HG03175 (cell line): ENCODE measurements around the gene ARHGAP15.
A peak's percentile ranks its signal among the peaks of the same experiment; 100 is the strongest.

Experiments
- ATAC-seq: cut with Tn5 transposase; IDR thresholded peaks from one replicate; pipeline ENCODE4 v1.9.1; 2021; ENCODE audit warnings: mild to moderate bottlenecking, moderate library complexity; ENCODE audit not compliant: unreplicated experiment

Gene ARHGAP15

GRCh38 chr2:143560724-143561123, 431.5 kb downstream of the ARHGAP15 start:
- no peak for ATAC-seq

GRCh38 chr2:143564419-143564818, 435.2 kb downstream of the ARHGAP15 start:
- ATAC-seq, result peak; percentile 98

DNA sequence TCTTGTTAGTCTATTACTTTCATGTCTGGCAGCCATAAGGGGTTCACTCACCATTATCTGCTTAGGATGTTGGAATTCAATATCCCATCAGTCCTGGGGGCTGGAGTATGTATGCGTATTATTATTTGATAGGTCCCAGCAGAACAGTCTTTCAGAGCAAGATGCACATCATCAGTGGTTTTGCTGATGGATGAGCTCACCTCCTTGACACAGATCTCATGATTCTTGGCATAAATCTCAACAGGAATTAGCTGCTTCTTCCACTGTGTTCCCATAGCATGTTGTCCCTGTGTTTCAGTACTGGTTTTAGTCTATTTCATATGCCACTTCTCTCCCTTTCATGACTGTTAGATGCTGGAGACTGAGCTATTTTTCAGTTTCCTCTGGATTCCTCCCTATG, 442.5 kb downstream of the ARHGAP15 start:
- ATAC-seq, result no peak

DNA sequence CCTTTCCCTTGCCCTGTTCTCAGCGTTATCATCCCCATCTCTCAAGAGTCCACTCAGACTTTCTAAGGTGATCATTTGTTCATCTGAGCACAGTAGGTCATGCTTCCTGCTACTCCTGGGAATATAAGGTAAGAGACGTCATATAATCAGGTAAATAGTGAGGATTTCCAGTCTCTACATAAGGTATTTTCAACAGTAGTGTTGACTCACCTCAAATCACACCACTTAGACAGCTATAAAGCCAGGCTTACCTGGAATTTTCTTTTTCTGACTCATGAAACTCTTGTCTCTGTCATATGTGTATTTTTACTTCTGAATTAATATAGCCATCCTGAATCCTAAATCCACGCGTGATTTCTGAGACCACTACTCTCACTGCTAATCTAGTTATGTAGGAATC, 443.2 kb downstream of the ARHGAP15 start:
- no peak for ATAC-seq

- no peak for ATAC-seq
Observed at GRCh38 chr2:143574069-143574468, 444.9 kb downstream of the ARHGAP15 start.

- no peak for ATAC-seq
Observed at GRCh38 chr2:143575340-143575739, 446.1 kb downstream of the ARHGAP15 start.

DNA sequence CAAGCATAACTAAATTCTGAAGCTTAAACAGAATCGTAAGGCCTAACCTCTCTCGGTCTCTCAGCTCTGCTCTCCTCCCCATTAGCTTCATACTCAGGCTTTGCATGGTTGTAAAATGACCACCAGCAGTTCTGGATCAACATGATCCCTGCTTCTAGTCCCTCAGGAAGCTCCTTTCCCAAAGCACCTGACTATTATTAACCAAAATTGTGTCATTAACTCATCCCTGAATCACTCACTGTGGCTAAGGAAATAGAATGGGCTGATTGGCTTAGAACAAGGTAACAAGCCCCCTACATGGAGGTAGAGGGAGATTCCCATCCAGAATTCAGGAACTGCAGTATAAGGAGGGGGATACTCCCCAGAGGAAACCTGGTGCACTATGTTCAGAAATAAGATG, 448.3 kb downstream of the ARHGAP15 start:
- ATAC-seq, result no peak

GRCh38 chr2:143579456-143579855, 450.2 kb downstream of the ARHGAP15 start:
- no peak for ATAC-seq

GRCh38 chr2:143581134-143581533, 451.9 kb downstream of the ARHGAP15 start:
- no peak for ATAC-seq

DNA sequence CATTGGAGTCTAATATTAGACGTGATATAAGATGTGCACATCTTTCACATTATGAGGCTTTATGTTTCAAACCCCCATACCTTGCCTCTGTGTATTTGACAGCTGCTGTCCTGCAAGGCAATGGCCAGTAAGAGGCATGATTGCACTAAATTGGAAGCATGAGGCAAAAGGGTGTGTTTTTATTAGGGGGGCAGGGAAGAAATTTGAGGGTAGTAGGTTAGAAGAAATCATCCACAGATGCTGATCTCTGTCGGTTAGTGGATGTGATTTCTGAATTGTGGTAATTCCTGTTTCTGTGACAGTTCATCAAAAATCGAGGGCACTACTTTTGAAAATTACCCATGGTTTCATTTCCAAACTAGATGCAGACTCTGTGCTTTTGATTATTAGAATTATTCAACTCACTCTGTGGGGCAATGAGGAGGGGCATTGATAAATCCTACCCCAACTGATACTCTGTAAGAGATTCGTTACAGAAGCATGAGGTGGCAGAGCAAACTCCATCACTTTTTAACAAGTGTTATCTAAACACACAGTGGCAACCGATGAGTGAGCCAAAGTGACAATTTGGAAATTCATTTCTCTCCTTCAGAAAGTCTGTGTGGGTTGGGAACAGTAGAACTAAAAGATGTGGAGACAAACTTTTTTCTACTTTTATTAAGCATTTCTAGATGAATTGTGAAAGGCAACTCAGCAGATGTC, 453.0 kb downstream of the ARHGAP15 start:
- ATAC-seq, result no peak

DNA sequence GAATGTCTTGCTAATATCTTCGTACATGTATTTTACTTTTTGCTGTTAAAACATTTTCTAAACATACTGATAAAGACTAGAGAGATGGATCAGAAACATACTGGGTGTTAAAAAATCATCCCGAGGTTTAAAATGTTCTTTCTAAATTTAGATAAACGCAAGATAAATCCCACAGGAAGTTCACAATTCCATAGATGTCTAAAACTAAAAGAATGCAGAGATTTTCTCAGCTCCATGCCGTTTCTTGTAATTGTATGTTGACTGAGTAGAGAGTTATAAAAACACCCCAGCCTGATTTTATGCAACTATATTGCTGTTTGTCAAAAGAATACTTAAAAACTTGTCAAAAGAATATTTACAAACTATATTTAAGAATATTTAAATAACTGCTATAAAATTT, 455.7 kb downstream of the ARHGAP15 start:
- no peak for ATAC-seq

DNA sequence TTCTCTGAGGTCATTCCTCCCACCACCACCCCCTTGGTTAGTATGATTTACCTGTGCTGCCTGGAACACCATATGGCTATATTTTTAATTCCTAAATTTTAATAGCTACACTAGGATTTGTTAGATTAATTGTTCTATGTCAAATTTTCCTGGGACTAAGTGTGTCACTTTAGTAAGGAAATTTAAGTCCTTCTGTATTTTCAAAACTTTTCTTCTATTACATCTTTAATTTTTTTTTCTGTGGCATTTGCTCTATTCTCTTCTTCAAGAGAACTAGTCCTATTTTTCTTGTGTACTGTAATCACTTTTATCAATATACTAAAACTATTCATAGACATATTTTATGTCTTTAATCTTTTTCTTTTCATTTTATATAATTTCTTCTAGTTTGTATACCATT, 456.9 kb downstream of the ARHGAP15 start:
- ATAC-seq, result no peak

DNA sequence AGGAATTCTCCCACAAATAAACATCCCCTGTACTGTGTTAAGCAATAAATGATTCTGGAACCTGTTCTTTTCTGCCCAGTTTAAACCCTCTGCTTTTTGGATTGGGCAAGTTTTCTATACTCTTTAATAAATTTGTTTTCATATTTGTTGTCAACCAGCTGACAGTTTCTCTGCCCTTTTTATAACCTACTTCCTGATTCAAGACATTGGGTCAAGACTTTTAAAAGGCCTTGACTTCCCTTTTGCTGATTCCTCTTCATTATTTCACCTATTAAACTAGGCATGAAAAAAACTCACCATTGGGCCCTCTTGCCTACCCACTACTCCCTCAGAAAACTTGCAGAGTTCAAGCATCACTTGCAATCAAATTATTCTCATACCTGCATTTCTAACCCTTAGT, 459.5 kb downstream of the ARHGAP15 start:
- no peak for ATAC-seq

DNA sequence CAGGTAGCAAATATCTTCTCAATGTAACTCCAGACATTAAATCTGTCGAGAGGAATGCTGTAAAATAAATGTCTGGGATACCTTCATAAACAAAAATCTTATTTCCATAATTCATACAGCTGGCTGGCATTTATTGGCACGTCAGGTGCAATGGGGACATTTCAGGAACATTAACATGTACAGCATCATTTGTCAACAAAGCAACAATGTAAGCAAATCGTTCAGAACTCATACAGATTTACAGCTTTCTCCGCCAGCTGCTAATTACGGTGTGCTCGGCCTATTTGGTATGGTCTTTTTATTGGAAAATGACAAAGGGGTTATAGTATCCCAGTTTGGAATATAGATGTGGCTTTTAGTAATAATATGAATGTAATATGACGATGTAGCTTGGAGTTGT, 464.9 kb downstream of the ARHGAP15 start:
- no peak for ATAC-seq

GRCh38 chr2:143594745-143595144, 465.5 kb downstream of the ARHGAP15 start:
- ATAC-seq, result no peak

- ATAC-seq, result no peak
Observed at GRCh38 chr2:143600116-143600515, 470.9 kb downstream of the ARHGAP15 start.

DNA sequence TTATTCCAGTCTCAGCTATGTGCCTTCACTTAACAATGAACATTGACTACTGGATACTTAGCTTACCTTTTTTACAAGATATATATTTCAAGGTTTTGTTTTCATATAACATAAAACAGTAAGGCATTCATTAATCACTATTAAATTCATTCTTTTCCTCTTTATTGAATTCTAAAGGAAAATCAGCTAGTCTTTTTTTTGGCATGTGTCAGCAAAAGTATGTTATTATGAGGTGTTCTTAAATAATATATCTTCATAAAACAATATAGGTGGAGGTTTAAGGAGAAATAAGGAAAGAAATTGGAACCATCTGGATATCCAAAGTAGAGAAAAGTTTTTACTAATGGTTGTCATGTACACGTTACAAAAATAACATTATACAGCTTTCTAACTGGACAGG, 472.6 kb downstream of the ARHGAP15 start:
- no peak for ATAC-seq

- ATAC-seq, result no peak
Observed at GRCh38 chr2:143603035-143603655, 473.9 kb downstream of the ARHGAP15 start.

GRCh38 chr2:143603846-143604565, 474.8 kb downstream of the ARHGAP15 start:
- ATAC-seq, result no peak

DNA sequence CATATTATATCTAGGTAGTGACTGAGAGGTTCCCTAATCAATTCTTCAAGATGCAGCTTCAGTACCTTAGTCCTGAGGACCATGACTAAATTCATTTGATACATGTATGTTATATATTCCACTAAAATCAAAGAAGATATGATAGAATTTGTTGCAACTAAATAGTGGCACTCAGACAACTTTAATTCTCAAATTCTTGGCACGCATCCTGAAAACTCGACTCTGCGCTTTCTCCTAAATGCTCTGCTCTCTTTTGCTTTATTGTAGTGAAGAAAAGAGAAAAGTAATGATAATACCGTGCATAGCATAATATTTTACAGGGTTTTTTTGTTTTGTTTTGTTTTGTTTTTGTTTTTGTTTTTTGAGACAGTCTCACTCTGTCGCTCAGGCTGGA, 475.3 kb downstream of the ARHGAP15 start:
- no peak for ATAC-seq

DNA sequence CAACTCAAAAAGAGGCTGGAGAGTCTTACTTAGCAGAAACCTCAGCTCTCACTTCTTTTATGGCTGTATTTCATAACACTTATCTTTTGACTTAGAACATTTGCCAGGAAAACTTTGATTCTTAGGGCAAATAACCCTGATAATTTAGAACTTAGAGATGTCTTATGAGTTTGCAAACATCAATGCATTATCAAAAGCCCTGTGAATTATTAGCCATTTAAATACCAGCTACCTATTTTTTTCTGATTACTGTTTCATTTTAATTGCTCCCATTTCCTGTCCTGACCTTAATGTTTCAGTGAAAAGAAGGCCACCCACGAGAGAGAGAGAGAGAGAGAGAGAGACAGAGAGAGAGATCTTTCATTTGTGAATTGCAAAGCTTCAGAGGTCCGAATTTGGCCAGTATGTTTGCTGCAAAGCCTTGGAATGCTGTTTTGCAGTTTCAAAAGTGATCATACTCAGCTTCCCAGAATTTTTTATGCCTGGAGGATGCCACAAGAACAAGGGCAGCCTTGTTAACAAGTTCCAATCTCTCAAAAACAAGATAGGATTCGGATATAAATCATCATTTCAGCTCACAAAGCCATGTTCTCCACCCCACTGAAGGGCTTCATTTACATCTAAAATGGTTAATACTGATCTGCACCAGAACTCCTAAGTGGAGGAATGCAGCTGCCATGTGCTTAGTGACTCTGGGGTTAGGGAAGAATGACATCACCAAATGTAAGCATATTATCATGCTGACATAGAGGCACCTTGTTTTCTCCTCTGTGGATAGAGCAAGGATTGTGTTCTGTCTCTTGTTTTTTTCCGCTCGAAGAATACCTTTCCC, 478.2 kb downstream of the ARHGAP15 start:
- ATAC-seq, result no peak
